OCI-LY7 (cell line): ENCODE results near the gene TIFAB.

Source experiments
- EZH2phosphoT487 ChIP-seq: fragments of 200-600 bp; sonication (generic); IDR thresholded peaks from 2 replicates; pipeline ENCODE4 v1.6.1; 2018; ENCODE audit warnings: low read depth, borderline replicate concordance, mild to moderate bottlenecking, mixed run types, antibody characterized with exemption, low read length, moderate library complexity, mixed read lengths
- TF ChIP-seq, protein P1 (sequence below): fragments of 200-600 bp; sonication (generic); conservative IDR thresholded peaks from 2 replicates; pipeline ENCODE4 v1.5.1; 2014; ENCODE audit warnings: mild to moderate bottlenecking, antibody characterized with exemption, low read length, moderate library complexity, mixed read lengths

DNA sequence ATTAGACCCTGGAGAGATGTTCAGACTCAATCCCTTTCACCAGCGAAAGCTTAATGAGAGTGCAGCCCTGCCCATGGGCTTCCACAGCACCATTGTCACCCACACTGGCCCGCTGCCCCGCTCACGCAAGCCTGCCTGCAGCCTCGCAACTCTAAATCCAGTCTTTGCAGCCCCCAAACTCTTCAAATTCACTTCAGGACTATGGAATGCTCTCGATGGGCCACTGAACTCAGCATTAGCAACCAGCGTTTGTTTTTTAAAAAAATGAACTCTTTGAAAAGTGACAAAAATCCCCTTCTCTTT lies 22.1 kb downstream of the TIFAB start:
- TF ChIP-seq, protein P1, sequence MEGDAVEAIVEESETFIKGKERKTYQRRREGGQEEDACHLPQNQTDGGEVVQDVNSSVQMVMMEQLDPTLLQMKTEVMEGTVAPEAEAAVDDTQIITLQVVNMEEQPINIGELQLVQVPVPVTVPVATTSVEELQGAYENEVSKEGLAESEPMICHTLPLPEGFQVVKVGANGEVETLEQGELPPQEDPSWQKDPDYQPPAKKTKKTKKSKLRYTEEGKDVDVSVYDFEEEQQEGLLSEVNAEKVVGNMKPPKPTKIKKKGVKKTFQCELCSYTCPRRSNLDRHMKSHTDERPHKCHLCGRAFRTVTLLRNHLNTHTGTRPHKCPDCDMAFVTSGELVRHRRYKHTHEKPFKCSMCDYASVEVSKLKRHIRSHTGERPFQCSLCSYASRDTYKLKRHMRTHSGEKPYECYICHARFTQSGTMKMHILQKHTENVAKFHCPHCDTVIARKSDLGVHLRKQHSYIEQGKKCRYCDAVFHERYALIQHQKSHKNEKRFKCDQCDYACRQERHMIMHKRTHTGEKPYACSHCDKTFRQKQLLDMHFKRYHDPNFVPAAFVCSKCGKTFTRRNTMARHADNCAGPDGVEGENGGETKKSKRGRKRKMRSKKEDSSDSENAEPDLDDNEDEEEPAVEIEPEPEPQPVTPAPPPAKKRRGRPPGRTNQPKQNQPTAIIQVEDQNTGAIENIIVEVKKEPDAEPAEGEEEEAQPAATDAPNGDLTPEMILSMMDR: no peak
- no peak for TF ChIP-seq EZH2phosphoT487
